ENCODE data around the gene CUL2.
"Not testable (repeated sequence)": the region's sequence is repeated elsewhere in the genome, so short reads cannot be mapped to it uniquely, and the experiment has no call there.

- not testable (repeated sequence) for TF ChIP-seq CTCF, POLR2A (IDR thresholded peaks at IDR 0.05)
These were observed 9.9 kb downstream of the CUL2 start for GRCh38 chr10:35080261-35080660.

Measured in right lobe of liver (tissue), 4 donors.